ENCODE results near the gene TTC16.

TTC16 gene

GRCh38 chr9:127705577-127706379, 10.1 kb upstream of the TTC16 start:
- H3K9me3 ChIP-seq = no peaks in the 10 kb centered on the region
- H3K4me1 ChIP-seq (ENCODE audit: control insufficient read depth in 1 of 2, insufficient read depth in 1 of 2, low read depth in 1 of 2, low read length in 1 of 2) = no peaks in the 10 kb centered on the region
- no peak overlapping the region for H3K27ac ChIP-seq
- no peak overlapping the region for H3K4me3 ChIP-seq (ENCODE audit: low read depth in 1 of 2, low read length in 1 of 2)
- H3K27me3 ChIP-seq = peaks cover 5% of the 10 kb centered on the region
- no peaks in the 10 kb centered on the region for H3K36me3 ChIP-seq
- TF ChIP-seq CTCF (IDR thresholded peaks at IDR 0.05) = no peak

GRCh38 chr9:127706836-127707241, 9.0 kb upstream of the TTC16 start, which contains the start of gene CFAP157:
Gene CFAP157, plus strand, starts transcription at chr9:127706988. Its CDS starts 44 bp downstream, at chr9:127707032.
- peaks cover 8% of the 10 kb centered on the region for H3K27me3 ChIP-seq
- H3K4me3 ChIP-seq (ENCODE audit: low read depth in 1 of 2, low read length in 1 of 2) = no peak within 1 kb of the TSS
- H3K9me3 ChIP-seq = no peaks in the 10 kb centered on the region
- no peak for TF ChIP-seq CTCF (IDR thresholded peaks at IDR 0.05)
- H3K27ac ChIP-seq = no peak within 1 kb of the TSS
- H3K4me1 ChIP-seq (ENCODE audit: control insufficient read depth in 1 of 2, insufficient read depth in 1 of 2, low read depth in 1 of 2, low read length in 1 of 2) = peaks cover 0 to 9% of the 10 kb centered on the region in 2 experiments
- H3K36me3 ChIP-seq = no peaks in the 10 kb centered on the region

- H3K27ac ChIP-seq = no peak overlapping the region
- TF ChIP-seq CTCF (IDR thresholded peaks at IDR 0.05) = no peak
- no peaks in the 10 kb centered on the region for H3K36me3 ChIP-seq
- no peaks in the 10 kb centered on the region for H3K9me3 ChIP-seq
- peaks cover 8% of the 10 kb centered on the region for H3K27me3 ChIP-seq
- no peak overlapping the region for H3K4me3 ChIP-seq (ENCODE audit: low read depth in 1 of 2, low read length in 1 of 2)
- H3K4me1 ChIP-seq (ENCODE audit: control insufficient read depth in 1 of 2, insufficient read depth in 1 of 2, low read depth in 1 of 2, low read length in 1 of 2) = peaks cover 0 to 9% of the 10 kb centered on the region in 2 experiments
These were observed 8.1 kb upstream of the TTC16 start for GRCh38 chr9:127707766-127708165.

- Histone ChIP-seq H3K9me3 (no peaks in the 10 kb centered on the region), H3K4me1 (ENCODE audit: control insufficient read depth in 1 of 2, insufficient read depth in 1 of 2, low read depth in 1 of 2, low read length in 1 of 2) (peaks cover 0 to 9% of the 10 kb centered on the region in 2 experiments), H3K27me3 (peaks cover 12% of the 10 kb centered on the region), H3K36me3 (no peaks in the 10 kb centered on the region), H3K4me3 (ENCODE audit: low read depth in 1 of 2, low read length in 1 of 2) (no peak overlapping the region), H3K27ac (no peak overlapping the region)
- no peak for TF ChIP-seq CTCF (IDR thresholded peaks at IDR 0.05)
These were observed 6.8 kb upstream of the TTC16 start for GRCh38 chr9:127708952-127709587.

GRCh38 chr9:127710204-127710783, 5.6 kb upstream of the TTC16 start:
- no peak overlapping the region for H3K27ac ChIP-seq
- H3K27me3 ChIP-seq = peaks cover 22% of the 10 kb centered on the region
- no peak for TF ChIP-seq CTCF (IDR thresholded peaks at IDR 0.05)
- no peak overlapping the region for H3K4me3 ChIP-seq (ENCODE audit: low read depth in 1 of 2, low read length in 1 of 2)
- H3K36me3 ChIP-seq = no peaks in the 10 kb centered on the region
- no peaks in the 10 kb centered on the region for H3K9me3 ChIP-seq
- H3K4me1 ChIP-seq (ENCODE audit: control insufficient read depth in 1 of 2, insufficient read depth in 1 of 2, low read depth in 1 of 2, low read length in 1 of 2) = peaks cover 6 to 11% of the 10 kb centered on the region in 2 experiments

All from neutrophil (primary cell).